Measurements from ENCODE around the gene ZNF12. TPM values are rescaled to one million over a fixed set of nuclear protein-coding genes. Genes with fewer than 3 reads are reported as not detected.

ZNF12 gene
- total RNA-seq, 6 experiments from 2014 or later = 12.7 to 15.1 (median 13.9) TPM

GRCh38 chr7:6658618-6659345, 48.0 kb downstream of the ZNF12 start:
- Mint-ChIP-seq H3K27ac (no peak overlapping the region), H3K27me3 (ENCODE audit: insufficient read depth) (no peaks in the 10 kb centered on the region; the same call in none of the 2 replicates), H3K36me3 (ENCODE audit: low read depth) (peaks cover 10% of the 10 kb centered on the region), H3K4me1 (ENCODE audit: low read depth) (no peaks in the 10 kb centered on the region), H3K4me3 (no peak overlapping the region), H3K9me3 (peaks cover 19% of the 10 kb centered on the region)
- TF ChIP-seq CTCF (IDR thresholded peaks at IDR 0.05) = no peak
- DNase-seq = no peak

DNA sequence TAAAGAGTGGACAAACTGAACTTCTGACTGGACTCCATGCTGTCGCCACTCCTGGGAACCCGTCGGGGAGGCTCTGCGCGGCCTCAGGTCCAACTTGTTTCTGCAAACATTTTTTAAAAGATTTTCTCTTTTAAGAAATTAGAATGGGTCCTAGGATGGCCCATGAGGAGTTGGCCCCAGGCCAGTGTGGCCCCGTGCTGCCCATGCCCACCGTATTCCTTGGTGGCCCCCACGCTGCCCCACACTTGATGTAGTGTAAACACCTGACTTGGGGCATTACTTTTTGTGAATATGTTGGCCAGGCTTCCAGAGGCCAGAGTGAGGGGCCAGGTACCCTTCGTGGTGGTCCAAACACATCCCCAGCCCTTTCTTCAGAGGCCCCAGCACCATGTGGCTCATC, 50.3 kb downstream of the ZNF12 start:
- TF ChIP-seq CTCF (IDR thresholded peaks at IDR 0.05) = no peak
- peaks cover 17% of the 10 kb centered on the region for H3K36me3 Mint-ChIP-seq (ENCODE audit: low read depth)
- no peak for DNase-seq
- H3K27ac Mint-ChIP-seq = no peak overlapping the region
- H3K27me3 Mint-ChIP-seq (ENCODE audit: insufficient read depth) = no peaks in the 10 kb centered on the region; the same call in none of the 2 replicates
- no peak overlapping the region for H3K4me3 Mint-ChIP-seq
- peaks cover 22% of the 10 kb centered on the region for H3K9me3 Mint-ChIP-seq
- no peaks in the 10 kb centered on the region for H3K4me1 Mint-ChIP-seq (ENCODE audit: low read depth)

DNA sequence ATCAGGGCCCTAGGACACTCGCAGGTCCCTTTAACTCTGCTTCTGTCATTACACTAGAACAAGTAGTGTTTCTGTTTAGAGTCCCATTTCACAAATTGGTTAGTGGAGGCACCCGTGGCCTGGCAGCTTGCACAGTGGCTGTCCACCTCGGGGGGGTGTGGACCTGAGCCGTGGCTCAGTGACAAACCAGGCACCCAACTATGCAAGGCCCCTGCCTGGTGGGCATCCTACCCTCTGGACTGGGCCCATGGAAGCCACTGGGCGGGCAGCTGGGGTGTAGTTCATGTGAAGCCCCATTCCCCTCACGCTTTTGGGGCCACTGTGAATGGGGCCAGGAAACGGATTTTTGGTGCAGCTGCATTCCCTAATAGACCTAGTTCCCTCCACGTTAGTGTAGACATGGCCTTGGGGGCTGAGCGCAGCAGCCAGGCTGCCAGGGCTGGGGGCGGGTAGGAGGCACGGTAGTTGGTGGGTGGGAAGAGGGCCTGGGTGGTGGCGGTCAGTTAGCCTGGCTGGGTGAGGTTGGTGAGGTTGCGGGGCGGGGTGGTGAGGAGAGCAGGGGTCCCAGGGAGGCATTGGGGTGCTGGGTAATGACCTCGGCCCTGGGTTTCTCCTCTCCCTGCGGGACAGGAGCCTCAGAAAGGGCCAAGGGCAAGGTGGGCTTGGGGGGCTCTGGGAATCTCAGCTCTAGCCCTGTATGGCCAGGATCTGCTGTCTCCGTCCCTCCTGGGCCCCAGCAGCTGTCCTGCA, 50.9 kb downstream of the ZNF12 start:
- H3K4me1 Mint-ChIP-seq (ENCODE audit: low read depth) = no peaks in the 10 kb centered on the region
- no peak for TF ChIP-seq CTCF (IDR thresholded peaks at IDR 0.05)
- H3K27ac Mint-ChIP-seq = no peak overlapping the region
- H3K36me3 Mint-ChIP-seq (ENCODE audit: low read depth) = peaks cover 23% of the 10 kb centered on the region
- H3K4me3 Mint-ChIP-seq = no peak overlapping the region
- DNase-seq = no peak
- no peaks in the 10 kb centered on the region; the same call in none of the 2 replicates for H3K27me3 Mint-ChIP-seq (ENCODE audit: insufficient read depth)
- H3K9me3 Mint-ChIP-seq = peaks cover 23% of the 10 kb centered on the region

DNA sequence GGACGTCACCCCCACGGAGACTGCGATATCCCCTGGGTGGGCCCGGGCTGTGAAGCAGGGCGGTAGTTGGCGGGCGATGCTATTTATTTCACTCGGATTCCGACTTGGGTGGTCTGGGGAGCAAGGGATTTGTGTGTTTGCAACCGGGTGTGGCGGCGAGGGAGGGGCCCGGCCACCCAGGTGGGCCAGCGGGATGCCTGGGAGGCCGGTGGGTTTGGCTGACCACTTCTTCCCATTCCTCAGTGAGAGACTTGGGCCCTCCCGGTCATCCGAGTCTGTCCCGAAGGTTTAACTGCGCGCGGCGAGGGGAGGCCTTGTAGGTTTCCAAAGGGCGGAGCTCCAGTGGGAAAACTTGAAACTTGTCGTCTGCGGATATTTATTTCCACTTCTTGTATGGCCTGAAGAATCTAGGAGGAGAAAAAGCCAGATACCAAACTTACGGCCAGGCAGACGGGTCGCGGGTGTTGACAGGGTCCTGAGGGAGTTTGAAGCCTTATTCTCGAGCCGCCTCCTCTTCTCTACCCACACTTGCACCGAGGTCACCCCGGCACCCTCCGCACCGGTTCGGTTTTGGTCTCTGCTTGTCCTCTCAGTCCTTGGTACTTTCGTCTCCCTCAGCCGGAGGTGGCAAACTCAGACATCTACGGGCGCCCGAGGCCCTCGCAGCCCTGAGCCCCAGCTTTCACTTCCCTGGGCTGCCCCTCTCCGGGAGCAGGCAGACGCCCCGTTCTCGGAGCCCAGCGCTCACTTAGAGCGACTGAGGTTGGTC, 51.7 kb downstream of the ZNF12 start:
- Mint-ChIP-seq H3K4me1 (ENCODE audit: low read depth) (no peaks in the 10 kb centered on the region), H3K27ac (no peak overlapping the region), H3K27me3 (ENCODE audit: insufficient read depth) (no peaks in the 10 kb centered on the region; the same call in none of the 2 replicates), H3K36me3 (ENCODE audit: low read depth) (peaks cover 30% of the 10 kb centered on the region), H3K9me3 (peaks cover 31% of the 10 kb centered on the region), H3K4me3 (no peak overlapping the region)
- TF ChIP-seq CTCF (IDR thresholded peaks at IDR 0.05) = no peak
- no peak for DNase-seq

GRCh38 chr7:6654113-6654841, 52.5 kb downstream of the ZNF12 start:
- no peak for DNase-seq
- Mint-ChIP-seq H3K4me1 (ENCODE audit: low read depth) (no peaks in the 10 kb centered on the region), H3K36me3 (ENCODE audit: low read depth) (peaks cover 38% of the 10 kb centered on the region), H3K27ac (no peak overlapping the region), H3K4me3 (no peak overlapping the region), H3K27me3 (ENCODE audit: insufficient read depth) (no peaks in the 10 kb centered on the region; the same call in none of the 2 replicates), H3K9me3 (peaks cover 32% of the 10 kb centered on the region)
- TF ChIP-seq CTCF (IDR thresholded peaks at IDR 0.05) = no peak
